Testis (tissue), 3 donors: ENCODE results near the gene PPIG. TPM values are rescaled to one million over a fixed set of nuclear protein-coding genes. Genes with fewer than 3 reads are reported as not detected.

Experiments
- DNase-seq: peaks from one replicate; pipeline ENCODE4 v3.0.0-alpha.2; 2019
- H3K27ac ChIP-seq, 2 donors: fragments of 200-600 bp; sonication (generic); one replicate each; pipeline ENCODE4 v1.5.1; 2019
- H3K27me3 ChIP-seq: fragments of 200-600 bp; sonication (generic); one replicate; pipeline ENCODE4 v1.5.1; 2019
- H3K36me3 ChIP-seq: fragments of 200-600 bp; sonication (generic); one replicate; pipeline ENCODE4 v1.5.1; 2017; ENCODE audit warnings: low read depth; ENCODE audit errors: missing control alignments
- H3K4me1 ChIP-seq: fragments of 200-600 bp; sonication (generic); one replicate; pipeline ENCODE4 v1.5.1; 2019
- H3K4me3 ChIP-seq, 2 donors: fragments of 200-600 bp; sonication (generic); one replicate each; pipeline ENCODE4 v1.5.1; 2017 to 2019
- H3K9me3 ChIP-seq: fragments of 200-600 bp; sonication (generic); one replicate; pipeline ENCODE4 v1.5.1; 2017
- POLR2A ChIP-seq: fragments of 450-650 bp; IDR thresholded peaks from one replicate; pipeline ENCODE4 v1.6.1; 2017; ENCODE audit warnings: antibody characterized with exemption, mild to moderate bottlenecking, moderate library complexity
- WGBS, 2 donors: methylation state at CpG; one replicate each; pipeline ENCODE4 v1.1.5; 2018; 5-methylcytosine and 5-hydroxymethylcytosine counted together
- intact Hi-C: fragments of 100-400 bp; cut with DNase I; formaldehyde crosslinking; loops from one replicate; pipeline ENCODE4 v1.15.1; 2023; ENCODE audit warnings: low total_unique reads
- polyA plus RNA-seq: library from polyadenylated mRNA; stranded (reverse); fragments of 350-450 nt; fragmentation: Illumina TruSeq; extraction: RNeasy Lipid Tissue Mini Kit (QIAGEN cat#74804); gene quantifications from one replicate; pipeline ENCODE4 v1.2.3, GENCODE V29; 2014; ENCODE audit warnings: low read depth, low replicate concordance; ENCODE audit not compliant: insufficient read depth
- total RNA-seq, 2 donors: library from RNA; depleted of rRNA; stranded (reverse); fragments of >200 nt; gene quantifications; one replicate each; pipeline ENCODE4 v1.2.3, GENCODE V29; 2016
- TF ChIP-seq, protein P1 (sequence below), 3 experiments: fragments of 450-650 bp in 2 of 3; fragments of 200-600 bp in 1 of 3; sonication (generic) in 1 of 3; IDR thresholded peaks; one replicate each; pipeline ENCODE4 v1.5.1; 2016 to 2019; ENCODE audit warnings: antibody characterized with exemption in 3 of 3, mild to moderate bottlenecking in 2 of 3, moderate library complexity in 1 of 3

PPIG gene
- total and polyA plus RNA-seq, 3 donors from 2014 or later = 6.9 to 48.0 (median 40.8) TPM

DNA sequence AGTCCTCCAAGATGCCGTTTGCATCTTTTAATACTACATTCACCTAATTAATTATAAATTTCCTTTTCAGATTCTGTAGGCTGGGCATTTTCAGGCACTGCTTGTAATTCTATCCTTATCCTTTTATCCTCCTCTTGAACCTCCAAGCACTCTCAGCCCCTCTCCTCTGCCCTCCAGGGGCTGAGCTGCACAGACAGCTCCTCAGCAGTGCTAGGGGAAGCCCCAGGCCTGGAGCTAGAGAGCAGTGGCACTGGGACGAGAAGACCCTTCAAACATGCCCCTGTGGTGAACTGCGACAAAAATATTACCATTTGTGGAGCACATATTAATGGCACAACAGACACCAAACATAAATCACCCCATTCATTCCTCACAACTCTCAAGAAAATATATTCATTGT, 77.1 kb downstream of the PPIG start:
- no peak for DNase-seq
- Histone ChIP-seq H3K27ac (no peak overlapping the region), H3K9me3 (no peaks in the 10 kb centered on the region), H3K4me3 (no peak overlapping the region), H3K27me3 (no peaks in the 10 kb centered on the region), H3K36me3 (no peaks in the 10 kb centered on the region), H3K4me1 (no peaks in the 10 kb centered on the region)
- WGBS, 2 donors = 74 to 80% methylated on average over 3 of the region's 3 CpGs
- intact Hi-C loops = no loop called here
- TF ChIP-seq POLR2A = no peak
- TF ChIP-seq, protein P1, sequence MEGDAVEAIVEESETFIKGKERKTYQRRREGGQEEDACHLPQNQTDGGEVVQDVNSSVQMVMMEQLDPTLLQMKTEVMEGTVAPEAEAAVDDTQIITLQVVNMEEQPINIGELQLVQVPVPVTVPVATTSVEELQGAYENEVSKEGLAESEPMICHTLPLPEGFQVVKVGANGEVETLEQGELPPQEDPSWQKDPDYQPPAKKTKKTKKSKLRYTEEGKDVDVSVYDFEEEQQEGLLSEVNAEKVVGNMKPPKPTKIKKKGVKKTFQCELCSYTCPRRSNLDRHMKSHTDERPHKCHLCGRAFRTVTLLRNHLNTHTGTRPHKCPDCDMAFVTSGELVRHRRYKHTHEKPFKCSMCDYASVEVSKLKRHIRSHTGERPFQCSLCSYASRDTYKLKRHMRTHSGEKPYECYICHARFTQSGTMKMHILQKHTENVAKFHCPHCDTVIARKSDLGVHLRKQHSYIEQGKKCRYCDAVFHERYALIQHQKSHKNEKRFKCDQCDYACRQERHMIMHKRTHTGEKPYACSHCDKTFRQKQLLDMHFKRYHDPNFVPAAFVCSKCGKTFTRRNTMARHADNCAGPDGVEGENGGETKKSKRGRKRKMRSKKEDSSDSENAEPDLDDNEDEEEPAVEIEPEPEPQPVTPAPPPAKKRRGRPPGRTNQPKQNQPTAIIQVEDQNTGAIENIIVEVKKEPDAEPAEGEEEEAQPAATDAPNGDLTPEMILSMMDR (IDR thresholded peaks at IDR 0.05) = no peak

DNA sequence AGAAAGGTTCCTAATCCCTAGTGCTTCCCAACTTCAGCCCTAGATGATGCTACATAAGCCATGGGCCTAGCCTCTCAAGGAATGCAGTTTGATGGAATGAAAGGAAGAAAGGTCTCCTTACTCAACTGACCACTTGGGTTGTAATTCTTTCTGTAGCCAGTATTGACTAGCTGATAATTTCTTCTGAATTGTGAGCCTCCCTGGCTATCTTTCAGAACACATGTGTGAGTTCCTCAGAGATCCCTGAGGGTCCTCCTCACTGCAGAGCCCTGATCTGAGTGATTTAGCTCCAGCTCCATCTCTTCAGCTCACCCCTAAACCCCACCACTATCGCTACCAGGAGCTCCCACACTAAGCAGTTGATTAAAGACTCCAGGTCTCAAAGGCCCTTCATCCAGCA, 78.6 kb downstream of the PPIG start:
- no peaks in the 10 kb centered on the region for H3K4me1 ChIP-seq
- no peaks in the 10 kb centered on the region for H3K36me3 ChIP-seq
- H3K9me3 ChIP-seq = no peaks in the 10 kb centered on the region
- no peak overlapping the region for H3K27ac ChIP-seq
- H3K27me3 ChIP-seq = no peaks in the 10 kb centered on the region
- intact Hi-C loops = no loop called here
- H3K4me3 ChIP-seq = no peak overlapping the region
- 88 to 100% methylated on average over 1 of the region's 1 CpG for WGBS, 2 donors
- TF ChIP-seq, protein P1 (IDR thresholded peaks at IDR 0.05) = no peak
- TF ChIP-seq POLR2A = no peak
- DNase-seq = no peak

DNA sequence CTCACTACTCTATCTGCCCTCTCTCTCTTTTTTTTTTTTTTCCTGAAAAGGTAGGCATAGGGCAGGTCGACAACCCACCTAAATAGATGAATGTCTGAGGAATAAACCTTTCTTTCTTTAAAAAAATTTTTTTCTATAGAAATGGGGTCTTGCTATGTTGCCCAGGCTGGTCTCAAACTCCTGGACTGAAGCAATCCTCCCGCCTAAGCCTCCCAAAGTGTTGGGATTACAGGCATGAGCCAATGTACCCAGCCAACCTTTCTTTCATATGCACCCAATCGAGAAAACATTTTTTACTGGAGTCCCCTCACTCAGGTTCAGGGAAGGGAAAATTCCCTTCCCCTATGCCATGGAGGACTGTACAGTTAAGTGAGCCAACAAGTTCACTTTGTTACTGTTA, 79.1 kb downstream of the PPIG start:
- Histone ChIP-seq H3K4me1 (no peaks in the 10 kb centered on the region), H3K4me3 (no peak overlapping the region), H3K27me3 (no peaks in the 10 kb centered on the region), H3K27ac (no peak overlapping the region), H3K36me3 (no peaks in the 10 kb centered on the region), H3K9me3 (no peaks in the 10 kb centered on the region)
- TF ChIP-seq, protein P1 (IDR thresholded peaks at IDR 0.05) = no peak
- no peak for TF ChIP-seq POLR2A
- intact Hi-C loops = no loop called here
- WGBS, 2 donors = 89 to 94% methylated on average over 3 of the region's 3 CpGs
- no peak for DNase-seq

DNA sequence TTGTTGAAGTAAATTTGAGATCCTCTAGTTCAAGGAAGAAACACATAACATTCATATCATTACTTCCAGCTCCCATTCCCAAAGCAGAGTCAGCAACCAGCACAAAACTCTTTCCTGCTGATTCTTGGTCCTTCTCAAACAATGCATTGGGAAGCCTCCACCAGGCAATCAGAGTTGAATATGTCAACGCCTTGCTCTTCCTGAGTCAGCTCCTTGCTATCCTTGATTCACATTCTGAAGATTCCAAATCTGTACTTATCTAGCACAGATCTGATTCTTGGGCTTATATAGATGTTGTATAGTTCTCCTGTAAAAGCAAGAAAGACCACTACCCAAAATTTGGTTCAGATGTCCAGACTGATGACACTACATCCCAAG, 80.4 kb downstream of the PPIG start:
- intact Hi-C loops = no loop called here
- no peak overlapping the region for H3K4me3 ChIP-seq
- no peaks in the 10 kb centered on the region for H3K36me3 ChIP-seq
- no peaks in the 10 kb centered on the region for H3K9me3 ChIP-seq
- H3K27me3 ChIP-seq = no peaks in the 10 kb centered on the region
- DNase-seq = no peak
- 83 to 89% methylated on average over 1 of the region's 1 CpG for WGBS, 2 donors
- no peak for TF ChIP-seq POLR2A
- TF ChIP-seq, protein P1 (IDR thresholded peaks at IDR 0.05) = no peak
- H3K27ac ChIP-seq = no peak overlapping the region
- H3K4me1 ChIP-seq = no peaks in the 10 kb centered on the region
